Right renal cortex interstitium (tissue), 3 donors: ENCODE data around the gene SCAI. TPM values are rescaled to one million over a fixed set of nuclear protein-coding genes. Genes with fewer than 3 reads are reported as not detected.
"Not testable (repeated sequence)": the region's sequence is repeated elsewhere in the genome, so short reads cannot be mapped to it uniquely, and the experiment has no call there.

Source experiments
- DNase-seq, 3 donors: peaks; one replicate each; pipeline ENCODE4 v3.0.0-alpha.2; 2013; ENCODE audit warnings: low read depth in 3 of 3, low spot score in 2 of 3
- polyA plus RNA-seq, 3 donors: library from polyadenylated mRNA; unstranded; fragments of 120-200 nt; gene quantifications; one replicate each; pipeline ENCODE4 v1.2.1, GENCODE V29; 2013; ENCODE audit not compliant: insufficient read length in 3 of 3

SCAI gene
- polyA plus RNA-seq, 3 donors: 9.5 to 10.7 (median 9.9) TPM

- no peak for DNase-seq
Measured at GRCh38 chr9:125150349-125151245, 7.3 kb upstream of the SCAI start.

- DNase-seq: no peak
Measured at GRCh38 chr9:125147401-125147951, 4.1 kb upstream of the SCAI start.

GRCh38 chr9:125146247-125146646, 2.9 kb upstream of the SCAI start:
- DNase-seq: no peak

GRCh38 chr9:125145425-125145824, 2.1 kb upstream of the SCAI start:
- DNase-seq: no peak

- DNase-seq: no peak
Measured at GRCh38 chr9:125142560-125143376, 560 bp downstream of the SCAI start.

- no peak for DNase-seq
Measured at GRCh38 chr9:125141751-125142150, 1.6 kb downstream of the SCAI start.

- no peak for DNase-seq
Measured at GRCh38 chr9:125141251-125141650, 2.1 kb downstream of the SCAI start.

GRCh38 chr9:125140576-125140975, 2.8 kb downstream of the SCAI start:
- DNase-seq: no peak

- DNase-seq: no peak
Measured at GRCh38 chr9:125137200-125137599, 6.1 kb downstream of the SCAI start.

GRCh38 chr9:125134976-125135375, 8.4 kb downstream of the SCAI start:
- no peak for DNase-seq

- no peak for DNase-seq
Measured at GRCh38 chr9:125133403-125134329, 9.7 kb downstream of the SCAI start.

GRCh38 chr9:125131778-125132177, 11.6 kb downstream of the SCAI start:
- no peak for DNase-seq

GRCh38 chr9:125126019-125126746, 17.1 kb downstream of the SCAI start:
- DNase-seq: no peak

- DNase-seq: no peak
Measured at GRCh38 chr9:125125523-125125922, 17.8 kb downstream of the SCAI start.

- DNase-seq: no peak
Measured at GRCh38 chr9:125121146-125121545, 22.2 kb downstream of the SCAI start.

- DNase-seq: no peak
Measured at GRCh38 chr9:125119643-125120286, 23.6 kb downstream of the SCAI start.

GRCh38 chr9:125118696-125119095, 24.6 kb downstream of the SCAI start:
- not testable (repeated sequence) for DNase-seq

- DNase-seq: not testable (repeated sequence)
Measured at GRCh38 chr9:125114503-125114902, 28.8 kb downstream of the SCAI start.

GRCh38 chr9:125110464-125110863, 32.9 kb downstream of the SCAI start:
- no peak for DNase-seq
